Measurements from ENCODE around the gene IL13. TPM values are rescaled to one million over a fixed set of nuclear protein-coding genes. Genes with fewer than 3 reads are reported as not detected.

IL13 gene
- total RNA-seq, 1 donor, result not detected

- no peaks in the 10 kb centered on the region for H3K79me2 ChIP-seq (ENCODE audit: insufficient read depth, low read length)
These were observed 6.8 kb downstream of the IL13 start for GRCh38 chr5:132664696-132665209.

GRCh38 chr5:132665574-132666080 lies 7.7 kb downstream of the IL13 start:
- no peak for TF ChIP-seq CTCF (IDR thresholded peaks at IDR 0.05; ENCODE audit: extremely low read depth, low read depth, low read length)
- H2AFZ ChIP-seq (ENCODE audit: low read length), result no peak overlapping the region
- no peak overlapping the region for H3K4me3 ChIP-seq (ENCODE audit: insufficient read depth, low read length)
- H4K20me1 ChIP-seq (ENCODE audit: insufficient read depth, low read length), result no peaks in the 10 kb centered on the region
- H3K9me3 ChIP-seq (ENCODE audit: low read depth, low read length), result no peaks in the 10 kb centered on the region
- H3K4me1 ChIP-seq (ENCODE audit: insufficient read depth, low read length), result peaks cover 6% of the 10 kb centered on the region
- H3K36me3 ChIP-seq (ENCODE audit: insufficient read depth, low read length), result no peaks in the 10 kb centered on the region
- peak; percentile 32 for DNase-seq (ENCODE audit: insufficient read length, low spot score, missing footprints)
- no peak overlapping the region for H3K4me2 ChIP-seq (ENCODE audit: insufficient read depth, low read length)
- H3K79me2 ChIP-seq (ENCODE audit: insufficient read depth, low read length), result no peaks in the 10 kb centered on the region
- H3K27me3 ChIP-seq (ENCODE audit: insufficient read depth, low read length), result no peaks in the 10 kb centered on the region
- no peak overlapping the region for H3K27ac ChIP-seq (ENCODE audit: low read depth, low read length)

More at GRCh38 chr5:132664696-132665209, 6.8 kb downstream of the IL13 start:
- Histone ChIP-seq H3K4me1 (ENCODE audit: insufficient read depth, low read length) (peaks cover 6% of the 10 kb centered on the region), H3K27ac (ENCODE audit: low read depth, low read length) (peak overlapping the region; percentile 1), H3K9me3 (ENCODE audit: low read depth, low read length) (no peaks in the 10 kb centered on the region), H3K4me3 (ENCODE audit: insufficient read depth, low read length) (no peak overlapping the region), H3K4me2 (ENCODE audit: insufficient read depth, low read length) (no peak overlapping the region), H3K27me3 (ENCODE audit: insufficient read depth, low read length) (no peaks in the 10 kb centered on the region), H3K36me3 (ENCODE audit: insufficient read depth, low read length) (no peaks in the 10 kb centered on the region), H4K20me1 (ENCODE audit: insufficient read depth, low read length) (no peaks in the 10 kb centered on the region), H2AFZ (ENCODE audit: low read length) (no peak overlapping the region)
- TF ChIP-seq CTCF (IDR thresholded peaks at IDR 0.05; ENCODE audit: extremely low read depth, low read depth, low read length), result no peak
- no peak for DNase-seq (ENCODE audit: insufficient read length, low spot score, missing footprints)

DNA sequence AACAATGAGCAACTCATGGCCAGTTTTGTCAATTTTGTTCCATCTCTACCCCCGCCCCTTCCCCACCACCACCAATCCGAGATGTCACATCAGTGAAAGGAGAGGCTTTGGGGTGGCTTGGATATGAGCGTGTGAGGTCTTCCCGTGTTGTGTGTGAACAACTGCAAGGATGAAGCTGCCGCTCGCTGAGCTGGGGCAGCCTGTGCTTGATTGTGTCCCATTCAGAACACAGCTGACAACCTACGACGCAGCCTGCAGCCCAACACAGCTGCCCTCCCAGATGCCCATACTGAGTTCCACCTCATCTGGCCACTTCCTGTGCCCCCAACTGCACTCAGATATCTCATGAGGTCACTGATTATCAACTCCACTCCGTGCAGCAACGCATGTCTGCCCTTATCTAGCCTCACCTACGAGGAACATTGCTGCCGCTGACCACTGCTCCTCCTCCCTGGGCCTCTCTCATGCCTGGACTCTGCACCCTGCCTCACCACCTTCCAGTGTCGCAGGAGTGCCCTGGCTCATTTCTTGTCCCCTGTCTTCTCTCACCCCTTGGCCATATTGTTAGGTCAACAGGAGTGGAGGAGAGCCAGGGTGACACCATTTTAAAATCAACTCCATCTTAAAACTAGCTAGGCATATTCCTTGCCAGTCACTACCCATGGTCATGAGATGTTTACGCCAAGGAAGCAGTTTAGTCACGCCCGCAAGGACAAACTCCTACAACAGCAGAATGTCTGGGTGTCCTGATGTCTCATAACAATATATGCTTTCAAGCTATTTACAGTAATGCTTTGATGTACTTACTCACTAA lies 8.5 kb downstream of the IL13 start:
- Histone ChIP-seq H3K79me2 (ENCODE audit: insufficient read depth, low read length) (no peaks in the 10 kb centered on the region), H3K36me3 (ENCODE audit: insufficient read depth, low read length) (no peaks in the 10 kb centered on the region), H3K27ac (ENCODE audit: low read depth, low read length) (no peak overlapping the region), H3K27me3 (ENCODE audit: insufficient read depth, low read length) (no peaks in the 10 kb centered on the region), H3K4me1 (ENCODE audit: insufficient read depth, low read length) (no peaks in the 10 kb centered on the region), H3K9me3 (ENCODE audit: low read depth, low read length) (no peaks in the 10 kb centered on the region), H4K20me1 (ENCODE audit: insufficient read depth, low read length) (no peaks in the 10 kb centered on the region), H3K4me2 (ENCODE audit: insufficient read depth, low read length) (no peak overlapping the region), H3K4me3 (ENCODE audit: insufficient read depth, low read length) (no peak overlapping the region), H2AFZ (ENCODE audit: low read length) (no peak overlapping the region)
- DNase-seq (ENCODE audit: insufficient read length, low spot score, missing footprints), result peak; percentile 45
- TF ChIP-seq CTCF (IDR thresholded peaks at IDR 0.05; ENCODE audit: extremely low read depth, low read depth, low read length), result no peak

DNA sequence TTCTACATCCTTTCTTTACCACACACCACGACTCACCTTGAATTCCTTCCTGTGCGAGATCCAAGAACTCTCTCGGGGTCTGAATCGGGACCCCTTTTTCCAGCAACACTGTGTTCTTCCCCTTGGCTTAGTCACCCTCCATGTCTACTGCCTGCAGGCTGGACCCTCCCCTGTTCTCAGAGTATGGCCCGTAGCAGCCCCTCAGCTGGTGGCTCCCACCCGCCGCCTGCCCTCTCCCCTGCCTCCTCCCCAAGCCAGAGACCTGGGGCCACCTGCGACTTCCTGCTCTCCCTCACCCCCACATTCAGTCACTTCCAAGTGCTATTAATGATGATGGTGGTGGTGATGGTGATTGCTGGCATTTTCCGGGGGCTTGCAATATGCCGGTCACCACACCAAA lies 9.3 kb downstream of the IL13 start:
- no peak overlapping the region for H3K4me3 ChIP-seq (ENCODE audit: insufficient read depth, low read length)
- no peak overlapping the region for H3K27ac ChIP-seq (ENCODE audit: low read depth, low read length)
- TF ChIP-seq CTCF (IDR thresholded peaks at IDR 0.05; ENCODE audit: extremely low read depth, low read depth, low read length), result no peak

More for the DNA sequence above, 9.3 kb downstream of the IL13 start:
- H4K20me1 ChIP-seq (ENCODE audit: insufficient read depth, low read length), result no peaks in the 10 kb centered on the region
- peak; percentile 39 for DNase-seq (ENCODE audit: insufficient read length, low spot score, missing footprints)
- no peaks in the 10 kb centered on the region for H3K27me3 ChIP-seq (ENCODE audit: insufficient read depth, low read length)
- H3K4me2 ChIP-seq (ENCODE audit: insufficient read depth, low read length), result no peak overlapping the region
- no peaks in the 10 kb centered on the region for H3K36me3 ChIP-seq (ENCODE audit: insufficient read depth, low read length)
- H2AFZ ChIP-seq (ENCODE audit: low read length), result no peak overlapping the region
- no peaks in the 10 kb centered on the region for H3K4me1 ChIP-seq (ENCODE audit: insufficient read depth, low read length)
- H3K9me3 ChIP-seq (ENCODE audit: low read depth, low read length), result no peaks in the 10 kb centered on the region
- no peaks in the 10 kb centered on the region for H3K79me2 ChIP-seq (ENCODE audit: insufficient read depth, low read length)

Data from osteoblast (primary cell).